HCT116 (cell line): Measurements from ENCODE around the gene AP5S1.

Experiments
- CTCF ChIP-seq, 3 experiments: fragments of 200-600 bp in 1 of 3; sonication (generic) in 1 of 3; IDR thresholded peaks in 2 of 3; conservative IDR thresholded peaks in 1 of 3; 2 replicates each; pipeline ENCODE4 v1.5.1; 2012 to 2017; ENCODE audit warnings: low read depth in 2 of 3, low read length in 2 of 3, antibody characterized with exemption in 1 of 3, borderline replicate concordance in 1 of 3, control low read depth in 1 of 3, mild to moderate bottlenecking in 1 of 3, mixed read lengths in 1 of 3, mixed run types in 1 of 3, moderate library complexity in 1 of 3; ENCODE audit not compliant: insufficient read depth in 1 of 3
- EZH2 ChIP-seq: fragments of 200-600 bp; sonication (generic); IDR thresholded peaks from 2 replicates; pipeline ENCODE4 v1.6.1; 2017; ENCODE audit warnings: antibody characterized with exemption, mixed run types
- POLR2AphosphoS5 ChIP-seq: IDR thresholded peaks from 2 replicates; pipeline ENCODE4 v1.6.1; 2011; ENCODE audit warnings: mild to moderate bottlenecking, low read depth, low read length, moderate library complexity
- RAD21 ChIP-seq: IDR thresholded peaks from 2 replicates; pipeline ENCODE4 v1.6.1; 2012; ENCODE audit warnings: low read depth, mild to moderate bottlenecking
- SIN3A ChIP-seq: IDR thresholded peaks from 2 replicates; pipeline ENCODE4 v1.6.1; 2012; ENCODE audit warnings: low read depth
- SRF ChIP-seq: IDR thresholded peaks from 2 replicates; pipeline ENCODE4 v1.6.1; 2012; ENCODE audit warnings: low read depth
- ZNF274 ChIP-seq: fragments of 200-500 bp; sonication (Bioruptor generic); IDR thresholded peaks from 2 replicates; pipeline ENCODE4 v1.6.1; 2014; ENCODE audit warnings: mild to moderate bottlenecking, low read depth, low read length, inconsistent platforms
- TF ChIP-seq, protein P1 (sequence below): IDR thresholded peaks from 2 replicates; pipeline ENCODE4 v1.6.1; 2012

- no peak for TF ChIP-seq CTCF (IDR thresholded peaks at IDR 0.05 in 2 of 3, conservative IDR thresholded peaks at IDR 0.05 in 1 of 3; ENCODE audit: borderline replicate concordance in 1 of 3, insufficient read depth in 1 of 3, low read depth in 2 of 3, low read length in 2 of 3)
- TF ChIP-seq EZH2 = no peak
- TF ChIP-seq SIN3A = no peak
- TF ChIP-seq, protein P1, sequence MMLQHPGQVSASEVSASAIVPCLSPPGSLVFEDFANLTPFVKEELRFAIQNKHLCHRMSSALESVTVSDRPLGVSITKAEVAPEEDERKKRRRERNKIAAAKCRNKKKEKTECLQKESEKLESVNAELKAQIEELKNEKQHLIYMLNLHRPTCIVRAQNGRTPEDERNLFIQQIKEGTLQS = no peak
- no peak for TF ChIP-seq ZNF274
- no peak for TF ChIP-seq POLR2AphosphoS5
- TF ChIP-seq RAD21 = no peak
- TF ChIP-seq SRF = no peak
These were observed 16.0 kb upstream of the AP5S1 start for GRCh38 chr20:3804254-3804751.
